Neural progenitor cell (in vitro differentiated cells): Measurements from ENCODE around the gene PLAC8. TPM values are rescaled to one million over a fixed set of nuclear protein-coding genes. Genes with fewer than 3 reads are reported as not detected.
"Not testable (repeated sequence)": the region's sequence is repeated elsewhere in the genome, so short reads cannot be mapped to it uniquely, and the experiment has no call there.

ENCODE experiments used
- DNase-seq: peaks from one replicate; pipeline ENCODE4 v3.0.0-alpha.2; 2016; ENCODE audit warnings: low spot score
- H2AFZ ChIP-seq: fragments of 200-600 bp; sonication (generic); replicated peaks from 2 replicates; pipeline ENCODE4 v1.6.1; 2016; ENCODE audit warnings: antibody characterized with exemption
- H3F3A ChIP-seq: fragments of 200-600 bp; sonication (generic); 2 replicates; pipeline ENCODE4 v1.6.1; 2016; ENCODE audit warnings: antibody characterized with exemption, low read depth
- H3K27ac ChIP-seq: fragments of 200-600 bp; sonication (generic); 2 replicates; pipeline ENCODE4 v1.5.1; 2016; ENCODE audit warnings: mild to moderate bottlenecking
- H3K27me3 ChIP-seq: fragments of 200-600 bp; sonication (generic); 2 replicates; pipeline ENCODE4 v1.6.1; 2016; ENCODE audit warnings: mild to moderate bottlenecking, moderate library complexity
- H3K36me3 ChIP-seq: fragments of 200-600 bp; sonication (generic); 2 replicates; pipeline ENCODE4 v1.5.1; 2016
- H3K4me1 ChIP-seq: fragments of 200-600 bp; sonication (generic); 2 replicates; pipeline ENCODE4 v1.6.1; 2016; ENCODE audit warnings: mixed run types
- H3K4me2 ChIP-seq: fragments of 200-600 bp; sonication (generic); 2 replicates; pipeline ENCODE4 v1.6.1; 2016
- H3K4me3 ChIP-seq: fragments of 200-600 bp; sonication (generic); 2 replicates; pipeline ENCODE4 v1.5.1; 2016
- H3K79me2 ChIP-seq: fragments of 200-600 bp; sonication (generic); 2 replicates; pipeline ENCODE4 v1.6.1; 2016; ENCODE audit warnings: low read depth
- H3K9ac ChIP-seq: fragments of 200-600 bp; sonication (generic); 2 replicates; pipeline ENCODE4 v1.6.1; 2016
- H3K9me3 ChIP-seq: fragments of 200-600 bp; sonication (generic); 2 replicates; pipeline ENCODE4 v1.5.1; 2016; ENCODE audit warnings: low read depth
- H4K20me1 ChIP-seq: fragments of 200-600 bp; sonication (generic); 2 replicates; pipeline ENCODE4 v1.6.1; 2016; ENCODE audit warnings: low read depth
- H3K27ac Mint-ChIP-seq: 3 replicates; pipeline ENCODE4 v1.8.0; 2021; ENCODE audit warnings: mixed read lengths
- H3K27me3 Mint-ChIP-seq: 2 replicates; pipeline ENCODE4 v1.8.0; 2022; ENCODE audit warnings: low read depth, mild to moderate bottlenecking, inconsistent platforms, moderate library complexity, mixed read lengths; ENCODE audit not compliant: insufficient read depth
- H3K36me3 Mint-ChIP-seq: 3 replicates; pipeline ENCODE4 v1.8.0; 2021; ENCODE audit warnings: mixed read lengths
- H3K4me1 Mint-ChIP-seq: 3 replicates; pipeline ENCODE4 v1.8.0; 2021; ENCODE audit warnings: mixed read lengths
- H3K4me3 Mint-ChIP-seq: 3 replicates; pipeline ENCODE4 v1.8.0; 2021; ENCODE audit warnings: mild to moderate bottlenecking, moderate library complexity, mixed read lengths
- H3K9me3 Mint-ChIP-seq: 3 replicates; pipeline ENCODE4 v1.8.0; 2020; ENCODE audit warnings: mixed read lengths
- CTCF ChIP-seq: fragments of 200-600 bp; sonication (generic); IDR thresholded peaks from 2 replicates; pipeline ENCODE4 v1.5.1; 2017; ENCODE audit warnings: antibody characterized with exemption, mild to moderate bottlenecking
- EZH2 ChIP-seq: fragments of 200-600 bp; sonication (generic); IDR thresholded peaks from 2 replicates; pipeline ENCODE4 v1.6.1; 2017; ENCODE audit warnings: antibody characterized with exemption, mild to moderate bottlenecking, moderate library complexity
- EZH2phosphoT487 ChIP-seq: fragments of 200-600 bp; sonication (generic); IDR thresholded peaks from 2 replicates; pipeline ENCODE4 v1.6.1; 2017; ENCODE audit warnings: antibody characterized with exemption
- total RNA-seq: library from RNA; depleted of rRNA; stranded (reverse); fragments of >200 nt; gene quantifications from 2 replicates; pipeline ENCODE4 v1.2.3, GENCODE V29; 2015; ENCODE audit warnings: low replicate concordance

Gene PLAC8
- total RNA-seq, 1 donor from 2014 or later, result 0.15 TPM

- Histone ChIP-seq H3K27ac (no peak overlapping the region), H3K9me3 (no peaks in the 10 kb centered on the region), H3K4me2 (no peak overlapping the region), H3K9ac (no peak overlapping the region), H2AFZ (no peak overlapping the region), H4K20me1 (no peaks in the 10 kb centered on the region), H3K4me1 (no peaks in the 10 kb centered on the region), H3K79me2 (peaks cover 20% of the 10 kb centered on the region), H3K27me3 (no peaks in the 10 kb centered on the region), H3K36me3 (peaks cover 4% of the 10 kb centered on the region), H3F3A (no peaks in the 10 kb centered on the region), H3K4me3 (no peak overlapping the region)
- Mint-ChIP-seq H3K4me3 (no peak overlapping the region), H3K9me3 (no peaks in the 10 kb centered on the region), H3K4me1 (no peaks in the 10 kb centered on the region), H3K27ac (no peak overlapping the region), H3K36me3 (peaks cover 12% of the 10 kb centered on the region), H3K27me3 (no peaks in the 10 kb centered on the region)
- TF ChIP-seq EZH2, result no peak
- no peak for DNase-seq
These were observed 67.6 kb downstream of the PLAC8 start for GRCh38 chr4:83046693-83047473.

DNA sequence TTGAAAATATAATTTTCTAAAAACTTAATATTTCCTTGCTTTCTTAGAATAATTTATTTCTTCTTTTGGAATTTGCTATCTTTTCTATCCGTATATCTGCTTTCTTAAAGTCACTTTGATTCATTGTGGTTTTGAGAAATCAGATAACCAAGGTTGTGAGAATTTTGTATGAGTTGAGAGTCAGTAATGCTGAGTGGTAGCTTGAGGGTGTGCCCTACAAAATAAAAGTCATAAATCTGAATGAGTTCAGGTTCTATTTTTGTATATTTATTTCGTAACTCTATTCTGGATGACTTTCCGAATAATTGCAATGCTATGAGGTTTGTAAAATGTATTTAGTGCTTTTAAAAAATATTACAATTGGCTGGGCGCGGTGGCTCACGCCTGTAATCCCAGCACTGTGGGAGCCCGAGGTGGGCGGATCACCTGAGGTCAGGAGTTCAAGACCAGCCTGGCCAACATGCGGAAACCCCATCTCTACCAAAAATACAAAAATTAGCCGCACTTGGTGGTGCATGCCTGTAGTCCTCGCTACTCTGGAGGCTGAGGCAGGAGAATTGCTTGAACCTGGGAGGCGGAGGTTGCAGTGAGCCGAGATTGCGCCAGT, 70.6 kb downstream of the PLAC8 start:
- Mint-ChIP-seq H3K4me3 (no peak overlapping the region), H3K27ac (no peak overlapping the region), H3K36me3 (peaks cover 3% of the 10 kb centered on the region), H3K27me3 (no peaks in the 10 kb centered on the region), H3K4me1 (no peaks in the 10 kb centered on the region), H3K9me3 (no peaks in the 10 kb centered on the region)
- H3F3A ChIP-seq, result no peaks in the 10 kb centered on the region
- H4K20me1 ChIP-seq, result no peaks in the 10 kb centered on the region
- H3K9me3 ChIP-seq, result no peaks in the 10 kb centered on the region
- H3K4me2 ChIP-seq, result no peak overlapping the region
- H2AFZ ChIP-seq, result no peak overlapping the region
- no peak for DNase-seq
- H3K36me3 ChIP-seq, result no peaks in the 10 kb centered on the region
- no peak overlapping the region for H3K27ac ChIP-seq
- peaks cover 50% of the 10 kb centered on the region for H3K79me2 ChIP-seq
- no peak overlapping the region for H3K9ac ChIP-seq
- no peak for TF ChIP-seq EZH2
- TF ChIP-seq CTCF, result no peak
- no peak for TF ChIP-seq EZH2phosphoT487
- no peak overlapping the region for H3K4me3 ChIP-seq
- no peaks in the 10 kb centered on the region for H3K27me3 ChIP-seq
- H3K4me1 ChIP-seq, result no peaks in the 10 kb centered on the region

GRCh38 chr4:83043157-83043556, 71.4 kb downstream of the PLAC8 start:
- H3K4me3 Mint-ChIP-seq, H4K20me1 ChIP-seq, H3K4me1 Mint-ChIP-seq, H2AFZ ChIP-seq, DNase-seq, H3K9me3 Mint-ChIP-seq, H3K9ac ChIP-seq, H3K9me3 ChIP-seq, H3K27me3 Mint-ChIP-seq, H3K36me3 ChIP-seq, H3F3A ChIP-seq, H3K27ac ChIP-seq, H3K36me3 Mint-ChIP-seq, H3K4me1 ChIP-seq, H3K4me3 ChIP-seq, H3K27ac Mint-ChIP-seq, H3K27me3 ChIP-seq, H3K4me2 ChIP-seq: not testable (repeated sequence)
- H3K79me2 ChIP-seq, result peaks cover 58% of the 10 kb centered on the region

GRCh38 chr4:83040269-83040668, 74.3 kb downstream of the PLAC8 start:
- no peaks in the 10 kb centered on the region for H3K9me3 Mint-ChIP-seq
- peak overlapping the region; percentile 1 for H3K9ac ChIP-seq
- DNase-seq, result peak; percentile 7
- no peak overlapping the region for H3K27ac ChIP-seq
- TF ChIP-seq CTCF, result no peak
- TF ChIP-seq EZH2phosphoT487, result no peak
- TF ChIP-seq EZH2, result no peak
- H3K4me2 ChIP-seq, result no peak overlapping the region
- peaks cover 86% of the 10 kb centered on the region for H3K79me2 ChIP-seq
- H4K20me1 ChIP-seq, result peaks cover 7% of the 10 kb centered on the region
- no peak overlapping the region for H3K4me3 ChIP-seq
- no peaks in the 10 kb centered on the region for H3F3A ChIP-seq
- H3K36me3 ChIP-seq, result no peaks in the 10 kb centered on the region
- no peaks in the 10 kb centered on the region for H3K27me3 Mint-ChIP-seq
- no peaks in the 10 kb centered on the region for H3K4me1 ChIP-seq
- H3K4me3 Mint-ChIP-seq, result no peak overlapping the region
- peaks cover 14% of the 10 kb centered on the region for H3K4me1 Mint-ChIP-seq
- peak overlapping the region; percentile 55 for H3K27ac Mint-ChIP-seq
- H3K27me3 ChIP-seq, result no peaks in the 10 kb centered on the region
- H2AFZ ChIP-seq, result no peak overlapping the region
- no peaks in the 10 kb centered on the region for H3K9me3 ChIP-seq
- H3K36me3 Mint-ChIP-seq, result peaks cover 3% of the 10 kb centered on the region

Other genes starting within 250 kb of the PLAC8 start
- 110 and 210 TPM in 2 replicates for gene SEC31A, start 223.6 kb downstream of the PLAC8 start, total RNA-seq
- gene THAP9, start 214.0 kb downstream of the PLAC8 start, total RNA-seq, result 41.3 and 78.7 TPM in 2 replicates
- 18.1 and 27.4 TPM in 2 replicates for gene LIN54, start 103.9 kb downstream of the PLAC8 start, total RNA-seq
- 73.9 and 92.4 TPM in 2 replicates for gene COPS4, start 79.5 kb downstream of the PLAC8 start, total RNA-seq
- 23.7 and 32.7 TPM in 2 replicates for gene COQ2, start 170.1 kb upstream of the PLAC8 start, total RNA-seq
- gene HPSE, start 220.1 kb upstream of the PLAC8 start, total RNA-seq, result 0.28 and 0.73 TPM in 2 replicates